Measurements from ENCODE around the gene CHST12. TPM values are rescaled to one million over a fixed set of nuclear protein-coding genes. Genes with fewer than 3 reads are reported as not detected.
"Not testable (repeated sequence)": the region's sequence is repeated elsewhere in the genome, so short reads cannot be mapped to it uniquely, and the experiment has no call there.

The CHST12 gene
- total RNA-seq, 2 experiments from 2014 or later: 49.5 to 51.1 TPM

DNA sequence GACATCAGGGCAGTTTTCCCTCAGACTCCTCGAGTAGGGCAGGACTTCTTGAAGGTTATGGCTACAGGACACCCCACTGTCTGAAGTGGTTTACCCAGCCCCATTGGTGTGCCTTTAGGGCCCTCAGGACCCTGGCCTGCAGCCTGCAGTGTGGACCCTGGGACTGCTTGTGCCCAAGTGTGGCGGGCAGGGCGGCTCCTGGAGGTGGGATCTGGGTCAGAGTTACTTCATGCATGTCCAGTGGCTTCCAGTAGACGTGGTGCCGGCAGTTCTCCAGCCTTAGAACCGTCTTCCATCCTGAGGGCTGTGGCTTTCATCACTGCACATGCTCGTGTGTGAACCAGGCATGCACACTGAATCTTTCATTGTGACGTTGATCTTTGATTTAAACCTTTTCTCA is 32.1 kb upstream of the CHST12 start:
- no peak overlapping the region for H3K4me3 Mint-ChIP-seq
- POLR2A ChIA-PET: no interaction called here
- H3K27me3 Mint-ChIP-seq: no peaks in the 10 kb centered on the region
- no peak overlapping the region for H3K27ac Mint-ChIP-seq
- H3K9me3 Mint-ChIP-seq: no peaks in the 10 kb centered on the region
- peaks cover 23% of the 10 kb centered on the region for H3K36me3 Mint-ChIP-seq
- H3K4me1 Mint-ChIP-seq: no peaks in the 10 kb centered on the region
- ATAC-seq (ENCODE audit: low read depth) (no peak), DNase-seq (no peak)

DNA sequence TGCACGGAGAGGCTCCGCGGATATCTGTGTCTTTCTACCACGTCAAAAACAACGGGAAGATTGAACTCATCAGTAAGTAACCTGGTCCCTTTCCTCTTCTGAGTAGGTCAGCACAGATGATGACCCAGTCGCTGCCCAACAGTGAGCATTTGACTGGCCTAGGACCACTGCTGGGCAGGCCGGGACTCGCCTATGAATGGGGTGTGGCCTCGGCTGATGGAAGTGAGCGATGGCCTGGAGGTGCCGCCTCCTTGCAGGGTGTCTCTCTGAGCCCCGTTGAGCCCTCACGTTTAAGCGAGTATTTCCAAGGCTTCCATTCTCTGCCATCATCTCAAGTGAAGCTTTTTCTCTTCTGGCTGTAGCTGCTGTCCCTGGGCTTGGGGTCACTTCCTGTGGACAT is 30.7 kb upstream of the CHST12 start:
- H3K4me1 Mint-ChIP-seq: peaks cover 4% of the 10 kb centered on the region
- peaks cover 26% of the 10 kb centered on the region for H3K36me3 Mint-ChIP-seq
- ATAC-seq (ENCODE audit: low read depth) (no peak), DNase-seq (no peak)
- no peak overlapping the region for H3K27ac Mint-ChIP-seq
- no peak overlapping the region for H3K4me3 Mint-ChIP-seq
- POLR2A ChIA-PET: no interaction called here
- no peaks in the 10 kb centered on the region for H3K27me3 Mint-ChIP-seq
- H3K9me3 Mint-ChIP-seq: no peaks in the 10 kb centered on the region

DNA sequence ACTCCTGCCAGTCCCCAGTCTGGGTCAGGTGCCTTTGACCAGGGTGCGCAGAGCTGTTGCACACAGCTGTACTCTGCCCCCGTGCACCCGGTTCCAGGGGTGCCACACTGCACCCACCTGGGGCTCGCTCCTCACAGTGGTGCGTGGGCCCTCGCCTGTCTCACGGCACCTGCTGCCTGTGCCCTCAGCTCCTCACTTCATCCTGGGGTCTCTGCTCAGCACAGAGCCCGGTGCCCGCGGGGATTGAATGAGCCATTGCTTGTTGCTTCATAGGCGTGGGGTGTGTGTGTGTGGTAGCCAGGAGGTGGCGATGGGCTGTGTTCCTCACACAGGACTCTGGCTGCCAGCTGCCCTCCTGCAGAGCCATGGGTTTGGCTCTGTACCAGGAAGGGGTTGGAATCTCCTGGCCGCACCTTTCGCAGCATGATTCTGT is 30.3 kb upstream of the CHST12 start:
- Mint-ChIP-seq H3K36me3 (peaks cover 27% of the 10 kb centered on the region), H3K9me3 (no peaks in the 10 kb centered on the region), H3K27ac (no peak overlapping the region), H3K27me3 (no peaks in the 10 kb centered on the region), H3K4me1 (peaks cover 4% of the 10 kb centered on the region), H3K4me3 (no peak overlapping the region)
- no peak for DNase-seq
- no peak for ATAC-seq (ENCODE audit: low read depth)
- POLR2A ChIA-PET: no interaction called here

DNA sequence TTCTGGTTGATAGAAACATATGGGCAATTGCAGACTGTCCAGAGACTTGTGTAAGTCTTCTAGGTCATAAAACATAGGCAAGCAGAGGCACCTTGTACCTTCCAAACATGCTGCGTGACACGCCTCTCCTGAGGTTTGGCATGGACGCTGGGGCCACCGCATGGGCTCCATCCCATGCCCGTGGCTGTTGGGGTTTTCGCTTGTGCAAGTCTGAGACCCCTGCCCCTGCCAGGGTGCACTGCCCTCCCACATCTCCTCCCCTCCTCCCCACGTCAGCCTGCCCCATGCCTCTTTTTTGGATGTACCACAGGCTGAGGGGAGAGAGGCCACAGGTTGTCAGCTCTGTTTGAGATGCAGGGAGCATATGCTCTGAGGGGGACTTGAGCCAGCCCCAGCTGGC is 29.8 kb upstream of the CHST12 start:
- DNase-seq (no peak), ATAC-seq (ENCODE audit: low read depth) (no peak)
- no peak overlapping the region for H3K27ac Mint-ChIP-seq
- H3K27me3 Mint-ChIP-seq: no peaks in the 10 kb centered on the region
- peaks cover 5% of the 10 kb centered on the region for H3K4me1 Mint-ChIP-seq
- H3K9me3 Mint-ChIP-seq: no peaks in the 10 kb centered on the region
- POLR2A ChIA-PET: no interaction called here
- no peak overlapping the region for H3K4me3 Mint-ChIP-seq
- peaks cover 32% of the 10 kb centered on the region for H3K36me3 Mint-ChIP-seq

DNA sequence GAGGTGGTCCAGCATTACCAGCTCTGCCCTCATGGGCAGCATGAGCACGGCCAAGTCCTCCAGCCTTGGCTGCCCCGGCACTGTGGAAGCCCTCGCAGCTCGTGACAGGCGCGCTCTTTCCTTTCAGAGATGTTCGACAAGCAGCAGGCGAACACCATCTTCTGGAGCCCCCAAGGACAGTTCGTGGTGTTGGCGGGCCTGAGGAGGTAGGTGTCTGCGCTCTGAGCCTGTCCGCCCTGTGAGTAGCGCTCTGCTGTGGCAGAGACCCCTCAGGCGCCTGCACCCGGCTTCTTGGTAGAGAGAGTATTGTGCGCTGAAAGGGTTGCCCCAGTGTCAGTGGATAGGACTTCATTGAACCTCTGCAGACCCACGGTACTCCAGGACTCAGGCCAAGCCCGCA is 29.0 kb upstream of the CHST12 start:
- no peak for ATAC-seq (ENCODE audit: low read depth)
- H3K27ac Mint-ChIP-seq: no peak overlapping the region
- peaks cover 5% of the 10 kb centered on the region for H3K4me1 Mint-ChIP-seq
- no peaks in the 10 kb centered on the region for H3K9me3 Mint-ChIP-seq
- peaks cover 29% of the 10 kb centered on the region for H3K36me3 Mint-ChIP-seq
- no peak overlapping the region for H3K4me3 Mint-ChIP-seq
- H3K27me3 Mint-ChIP-seq: no peaks in the 10 kb centered on the region
- no peak for DNase-seq
- POLR2A ChIA-PET: no interaction called here

DNA sequence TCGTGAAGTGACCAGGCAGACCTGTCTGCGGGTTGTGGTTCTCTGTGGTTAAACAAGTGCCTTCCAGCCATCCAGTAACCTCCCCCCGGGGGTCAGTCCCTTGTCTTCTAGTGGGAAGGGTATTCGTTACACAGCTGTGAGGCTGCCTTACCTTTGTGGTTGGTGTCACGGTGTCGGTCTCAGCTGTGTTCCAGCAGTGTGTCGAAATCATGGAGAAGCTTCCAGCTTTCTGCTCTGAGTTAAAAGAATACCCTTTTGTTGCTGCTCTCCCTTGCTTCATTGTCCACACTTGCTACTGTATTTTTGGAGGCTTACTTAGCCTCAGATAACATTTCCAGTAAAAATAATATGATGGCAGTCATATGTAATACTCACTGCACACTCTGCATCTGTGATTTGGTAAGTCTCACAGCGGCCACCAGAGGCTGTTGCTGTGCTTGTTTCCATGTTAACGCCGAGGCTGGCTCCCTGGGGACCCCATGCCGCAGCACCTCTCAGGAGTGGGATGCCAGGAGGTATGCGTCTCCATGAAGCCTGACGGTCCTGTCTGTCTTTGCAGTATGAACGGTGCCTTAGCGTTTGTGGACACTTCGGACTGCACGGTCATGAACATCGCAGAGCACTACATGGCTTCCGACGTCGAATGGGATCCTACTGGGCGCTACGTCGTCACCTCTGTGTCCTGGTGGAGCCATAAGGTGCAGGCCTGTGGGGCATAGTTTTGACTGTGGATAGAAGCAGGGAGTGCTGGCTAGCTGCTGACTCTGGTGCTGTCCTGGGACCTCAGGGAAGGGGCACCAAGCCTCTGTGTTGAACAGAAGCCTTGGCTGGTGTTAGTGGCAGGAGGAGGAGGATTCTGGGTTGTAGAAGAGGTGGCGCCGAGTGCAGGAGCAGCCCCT is 28.3 kb upstream of the CHST12 start:
- DNase-seq (no peak), ATAC-seq (ENCODE audit: low read depth) (no peak)
- Mint-ChIP-seq H3K27me3 (no peaks in the 10 kb centered on the region), H3K36me3 (peaks cover 30% of the 10 kb centered on the region), H3K27ac (no peak overlapping the region), H3K9me3 (no peaks in the 10 kb centered on the region), H3K4me1 (peaks cover 5% of the 10 kb centered on the region), H3K4me3 (no peak overlapping the region)
- POLR2A ChIA-PET: no interaction called here

DNA sequence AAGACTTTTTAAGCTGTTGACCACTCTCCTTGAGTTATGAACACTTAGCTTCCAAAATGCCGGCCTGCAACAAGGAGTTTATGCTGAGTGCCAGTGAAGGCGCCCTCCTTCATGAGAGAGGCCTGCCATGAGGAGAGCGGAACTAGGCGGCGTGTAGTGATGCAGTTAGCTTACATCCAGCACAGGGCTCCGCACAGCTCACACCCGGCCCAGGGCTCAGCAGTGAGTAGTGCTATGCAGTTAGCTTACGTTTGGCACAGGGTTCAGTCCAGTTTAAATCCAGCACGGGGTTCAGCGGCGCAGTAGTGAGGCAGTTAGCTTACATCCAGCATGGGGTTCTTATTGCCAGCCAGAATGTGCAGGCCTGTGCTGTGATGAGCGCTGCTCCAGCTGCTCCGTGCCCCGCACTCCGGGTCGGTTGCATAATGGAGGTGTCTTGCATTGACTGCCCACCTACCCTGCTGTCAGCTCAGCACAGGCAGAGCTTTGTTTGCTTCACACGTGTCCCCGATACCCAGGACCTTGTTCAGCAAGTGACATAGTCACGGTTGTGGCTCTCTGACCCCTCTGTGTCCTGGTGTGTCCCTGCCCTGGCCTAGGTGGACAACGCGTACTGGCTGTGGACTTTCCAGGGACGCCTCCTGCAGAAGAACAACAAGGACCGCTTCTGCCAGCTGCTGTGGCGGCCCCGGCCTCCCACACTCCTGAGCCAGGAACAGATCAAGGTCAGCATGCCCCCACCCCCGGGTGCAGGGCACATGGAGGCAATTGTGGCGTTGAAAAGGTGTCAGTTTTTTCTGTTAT is 26.9 kb upstream of the CHST12 start:
- Mint-ChIP-seq H3K4me3 (no peak overlapping the region), H3K36me3 (peaks cover 34% of the 10 kb centered on the region), H3K9me3 (no peaks in the 10 kb centered on the region), H3K4me1 (peaks cover 5% of the 10 kb centered on the region), H3K27me3 (no peaks in the 10 kb centered on the region), H3K27ac (no peak overlapping the region)
- ATAC-seq (ENCODE audit: low read depth) (no peak), DNase-seq (no peak)
- POLR2A ChIA-PET: no interaction called here

DNA sequence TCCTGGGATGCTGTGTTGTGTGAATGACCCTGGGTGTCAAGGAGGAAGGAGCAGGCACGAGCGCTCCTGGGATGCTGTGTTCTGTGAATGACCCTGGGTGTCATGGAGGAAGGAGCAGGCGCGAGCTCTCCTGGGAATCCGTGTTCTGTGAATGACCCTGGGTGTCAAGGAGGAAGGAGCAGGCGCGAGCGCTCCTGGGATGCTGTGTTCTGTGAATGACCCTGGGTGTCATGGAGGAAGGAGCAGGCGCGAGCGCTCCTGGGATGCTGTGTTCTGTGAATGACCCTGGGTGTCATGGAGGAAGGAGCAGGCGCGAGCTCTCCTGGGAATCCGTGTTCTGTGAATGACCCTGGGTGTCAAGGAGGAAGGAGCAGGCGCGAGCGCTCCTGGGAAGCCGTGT is 25.9 kb upstream of the CHST12 start:
- H3K4me3 Mint-ChIP-seq; ATAC-seq (ENCODE audit: low read depth); DNase-seq; H3K9me3 Mint-ChIP-seq; H3K27ac Mint-ChIP-seq; H3K27me3 Mint-ChIP-seq; H3K4me1 Mint-ChIP-seq; POLR2A ChIA-PET: not testable (repeated sequence)
- peaks cover 33% of the 10 kb centered on the region for H3K36me3 Mint-ChIP-seq

DNA sequence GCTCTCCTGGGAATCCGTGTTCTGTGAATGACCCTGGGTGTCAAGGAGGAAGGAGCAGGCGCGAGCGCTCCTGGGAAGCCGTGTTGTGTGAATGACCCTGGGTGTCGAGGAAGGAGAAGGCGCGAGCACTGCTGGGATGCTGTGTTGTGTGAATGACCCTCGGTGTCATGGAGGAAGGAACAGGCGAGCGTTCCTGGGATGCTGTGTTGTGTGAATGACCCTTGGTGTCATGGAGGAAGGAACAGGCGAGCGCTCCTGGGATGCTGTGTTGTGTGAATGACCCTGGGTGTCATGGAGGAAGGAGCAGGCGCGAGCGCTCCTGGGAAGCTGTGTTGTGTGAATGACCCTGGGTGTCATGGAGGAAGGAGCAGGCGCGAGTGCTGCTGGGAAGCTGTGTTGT is 25.3 kb upstream of the CHST12 start:
- H3K9me3 Mint-ChIP-seq; DNase-seq; H3K27ac Mint-ChIP-seq; ATAC-seq (ENCODE audit: low read depth); H3K4me3 Mint-ChIP-seq; POLR2A ChIA-PET; H3K27me3 Mint-ChIP-seq; H3K4me1 Mint-ChIP-seq: not testable (repeated sequence)
- H3K36me3 Mint-ChIP-seq: peaks cover 33% of the 10 kb centered on the region

DNA sequence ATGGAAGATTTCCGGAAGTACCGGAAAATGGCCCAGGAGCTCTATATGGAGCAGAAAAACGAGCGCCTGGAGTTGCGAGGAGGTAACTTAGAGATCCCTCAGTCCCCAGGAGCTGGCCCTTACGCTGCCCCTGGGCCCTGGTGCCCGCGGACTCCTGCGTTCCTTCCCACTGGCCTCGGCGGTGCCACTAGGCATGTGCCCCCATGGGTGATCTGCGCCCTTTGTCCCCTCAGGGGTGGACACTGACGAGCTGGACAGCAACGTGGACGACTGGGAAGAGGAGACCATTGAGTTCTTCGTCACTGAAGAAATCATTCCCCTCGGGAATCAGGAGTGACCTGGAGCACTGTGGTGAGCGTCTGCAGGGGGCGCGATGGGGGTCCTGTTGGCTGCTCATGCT is 24.2 kb upstream of the CHST12 start:
- H3K36me3 Mint-ChIP-seq: peaks cover 33% of the 10 kb centered on the region
- H3K4me3 Mint-ChIP-seq: no peak overlapping the region
- ATAC-seq (ENCODE audit: low read depth) (no peak), DNase-seq (no peak)
- no peaks in the 10 kb centered on the region for H3K27me3 Mint-ChIP-seq
- peaks cover 5% of the 10 kb centered on the region for H3K4me1 Mint-ChIP-seq
- peak overlapping the region; percentile 38 for H3K27ac Mint-ChIP-seq
- POLR2A ChIA-PET: no interaction called here
- H3K9me3 Mint-ChIP-seq: no peaks in the 10 kb centered on the region

DNA sequence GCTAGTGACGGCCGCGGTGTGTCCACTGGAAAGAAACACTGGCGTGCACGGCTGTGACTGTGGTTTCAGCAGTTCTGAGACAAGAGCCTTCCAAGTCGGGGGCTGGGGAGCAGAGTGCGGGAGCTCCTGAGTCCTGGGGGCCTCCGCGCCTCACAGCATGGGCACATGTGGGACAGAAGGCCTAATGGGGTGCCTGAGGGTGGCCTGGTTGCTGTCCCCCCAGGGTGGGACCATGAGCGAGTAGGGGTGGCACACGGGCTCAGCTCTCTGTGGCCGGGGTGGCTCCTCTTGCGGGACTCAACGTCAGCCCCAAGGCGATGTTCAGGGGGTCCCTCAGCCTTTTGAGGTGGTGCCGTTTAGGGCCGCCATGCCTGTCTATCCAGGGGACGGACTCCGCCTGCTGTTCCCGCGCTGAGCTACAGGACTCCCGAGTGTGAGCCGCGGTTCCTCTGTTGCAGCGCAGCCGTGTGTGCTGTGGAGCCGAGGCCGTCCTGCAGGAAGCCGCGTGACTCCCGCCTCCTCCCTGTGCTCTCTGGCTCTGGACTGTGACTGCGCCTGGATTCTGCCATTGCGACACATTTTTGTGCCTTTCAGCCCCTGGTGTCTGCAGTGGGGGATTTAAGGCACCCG is 23.5 kb upstream of the CHST12 start:
- no peaks in the 10 kb centered on the region for H3K27me3 Mint-ChIP-seq
- H3K4me3 Mint-ChIP-seq: no peak overlapping the region
- peaks cover 32% of the 10 kb centered on the region for H3K36me3 Mint-ChIP-seq
- ATAC-seq (ENCODE audit: low read depth) (no peak), DNase-seq (no peak)
- POLR2A ChIA-PET: no interaction called here
- no peak overlapping the region for H3K27ac Mint-ChIP-seq
- peaks cover 5% of the 10 kb centered on the region for H3K4me1 Mint-ChIP-seq
- no peaks in the 10 kb centered on the region for H3K9me3 Mint-ChIP-seq

DNA sequence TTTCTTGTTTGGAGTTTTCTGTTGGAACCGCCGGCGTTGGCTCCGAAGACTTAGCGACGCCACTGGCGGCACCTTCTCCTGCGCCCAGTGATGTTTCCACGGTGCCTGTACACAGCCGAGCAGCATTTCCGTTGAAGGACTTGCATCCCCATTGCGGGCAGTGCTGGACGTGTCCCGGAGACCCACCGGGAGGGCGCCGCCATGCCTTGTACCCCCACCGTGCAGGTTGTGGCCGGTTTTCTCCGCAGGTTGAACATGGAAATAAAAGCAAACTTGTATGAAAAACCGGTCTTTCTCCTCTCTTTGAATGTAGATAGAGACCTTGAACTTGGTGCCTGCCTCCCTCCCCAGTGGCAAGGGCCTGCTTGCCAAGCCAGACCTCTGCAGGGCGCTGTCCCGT is 22.9 kb upstream of the CHST12 start:
- POLR2A ChIA-PET: no interaction called here
- H3K36me3 Mint-ChIP-seq: peaks cover 27% of the 10 kb centered on the region
- no peak for ATAC-seq (ENCODE audit: low read depth)
- no peaks in the 10 kb centered on the region for H3K9me3 Mint-ChIP-seq
- no peak overlapping the region for H3K27ac Mint-ChIP-seq
- no peaks in the 10 kb centered on the region for H3K27me3 Mint-ChIP-seq
- no peak for DNase-seq
- no peak overlapping the region for H3K4me3 Mint-ChIP-seq
- peaks cover 5% of the 10 kb centered on the region for H3K4me1 Mint-ChIP-seq

DNA sequence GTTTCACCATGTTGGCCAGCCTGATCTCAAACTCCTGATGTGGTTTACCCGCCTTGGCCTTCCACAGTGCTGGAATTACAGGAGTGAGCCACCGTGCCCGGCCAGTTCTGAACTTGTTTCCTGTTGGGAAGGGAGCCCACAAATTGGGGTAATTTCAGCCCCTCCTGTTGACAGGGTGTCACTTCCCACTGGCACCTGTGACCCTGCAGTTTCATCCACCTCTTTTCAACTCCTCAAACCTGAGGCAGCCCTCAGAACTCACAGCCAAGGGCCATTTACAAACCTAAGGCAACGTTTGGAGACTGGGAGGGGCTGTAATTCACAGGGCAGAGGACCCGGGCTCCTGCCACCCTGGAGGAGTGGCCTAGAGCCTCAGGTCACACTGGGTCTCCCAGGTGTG is 22.2 kb upstream of the CHST12 start:
- H3K27me3 Mint-ChIP-seq: no peaks in the 10 kb centered on the region
- POLR2A ChIA-PET: no interaction called here
- no peak for DNase-seq
- peaks cover 5% of the 10 kb centered on the region for H3K4me1 Mint-ChIP-seq
- no peaks in the 10 kb centered on the region for H3K9me3 Mint-ChIP-seq
- no peak overlapping the region for H3K27ac Mint-ChIP-seq
- H3K4me3 Mint-ChIP-seq: no peak overlapping the region
- peaks cover 23% of the 10 kb centered on the region for H3K36me3 Mint-ChIP-seq
- no peak for ATAC-seq (ENCODE audit: low read depth)
